ENCODE measurements around the gene GSAP.

Gene GSAP

DNA sequence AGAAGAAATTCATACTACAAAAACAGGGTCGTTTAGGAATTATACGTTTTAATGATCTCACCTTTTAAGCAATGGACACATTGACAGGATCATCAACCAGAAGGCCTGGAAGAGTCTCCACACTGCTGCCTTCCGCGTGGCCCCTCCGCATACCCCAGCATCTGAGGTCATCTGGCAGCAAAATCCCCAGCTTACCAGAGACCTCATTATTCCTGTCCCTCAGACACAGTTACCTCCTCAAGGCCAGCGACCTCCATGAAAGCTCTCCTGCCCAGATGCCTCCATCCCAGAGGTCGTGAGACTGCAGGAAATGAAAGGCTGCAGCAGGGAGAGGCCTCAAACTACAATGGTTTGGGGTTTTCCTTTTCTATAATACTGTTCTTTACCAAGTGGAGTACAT, 14.8 kb upstream of the GSAP start:
- in situ Hi-C loops (cut with HindIII; ENCODE audit: low sequenced_read_pairs): no loop called here
- H3K4me3 ChIP-seq (ENCODE audit: low read depth, low read length): no peak overlapping the region

DNA sequence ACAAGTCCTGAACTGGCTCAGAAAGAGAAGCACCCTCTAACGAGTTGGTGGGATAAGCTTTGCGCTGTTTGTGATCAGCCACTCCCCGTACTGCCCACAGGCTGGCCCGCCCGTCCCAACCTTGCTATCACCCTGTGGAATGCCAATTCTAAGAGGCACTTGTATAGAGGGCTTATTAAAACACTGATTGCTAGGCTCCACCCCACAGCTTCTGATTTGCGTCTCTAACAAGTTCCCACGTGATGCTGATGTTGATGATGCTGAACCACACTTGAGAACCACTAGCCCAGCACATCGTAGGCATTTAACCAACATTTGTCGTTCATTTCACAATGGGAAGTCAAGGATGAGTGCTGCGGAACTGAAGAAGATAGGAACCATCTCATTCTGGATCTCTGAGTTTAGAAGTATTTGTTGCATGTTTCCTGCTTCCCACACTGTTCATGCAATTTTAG, 12.7 kb upstream of the GSAP start:
- no peak overlapping the region for H3K4me3 ChIP-seq (ENCODE audit: low read depth, low read length)
- in situ Hi-C loops (cut with HindIII; ENCODE audit: low sequenced_read_pairs): no loop called here
- TF ChIP-seq, protein P1, sequence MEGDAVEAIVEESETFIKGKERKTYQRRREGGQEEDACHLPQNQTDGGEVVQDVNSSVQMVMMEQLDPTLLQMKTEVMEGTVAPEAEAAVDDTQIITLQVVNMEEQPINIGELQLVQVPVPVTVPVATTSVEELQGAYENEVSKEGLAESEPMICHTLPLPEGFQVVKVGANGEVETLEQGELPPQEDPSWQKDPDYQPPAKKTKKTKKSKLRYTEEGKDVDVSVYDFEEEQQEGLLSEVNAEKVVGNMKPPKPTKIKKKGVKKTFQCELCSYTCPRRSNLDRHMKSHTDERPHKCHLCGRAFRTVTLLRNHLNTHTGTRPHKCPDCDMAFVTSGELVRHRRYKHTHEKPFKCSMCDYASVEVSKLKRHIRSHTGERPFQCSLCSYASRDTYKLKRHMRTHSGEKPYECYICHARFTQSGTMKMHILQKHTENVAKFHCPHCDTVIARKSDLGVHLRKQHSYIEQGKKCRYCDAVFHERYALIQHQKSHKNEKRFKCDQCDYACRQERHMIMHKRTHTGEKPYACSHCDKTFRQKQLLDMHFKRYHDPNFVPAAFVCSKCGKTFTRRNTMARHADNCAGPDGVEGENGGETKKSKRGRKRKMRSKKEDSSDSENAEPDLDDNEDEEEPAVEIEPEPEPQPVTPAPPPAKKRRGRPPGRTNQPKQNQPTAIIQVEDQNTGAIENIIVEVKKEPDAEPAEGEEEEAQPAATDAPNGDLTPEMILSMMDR (IDR thresholded peaks at IDR 0.05; ENCODE audit: low read depth, low read length): no peak
- DNase-seq (ENCODE audit: low read depth, low spot score): no peak

More for the DNA sequence above, 14.8 kb upstream of the GSAP start:
- DNase-seq (ENCODE audit: low read depth, low spot score): no peak
- TF ChIP-seq, protein P1 (IDR thresholded peaks at IDR 0.05; ENCODE audit: low read depth, low read length): no peak

DNA sequence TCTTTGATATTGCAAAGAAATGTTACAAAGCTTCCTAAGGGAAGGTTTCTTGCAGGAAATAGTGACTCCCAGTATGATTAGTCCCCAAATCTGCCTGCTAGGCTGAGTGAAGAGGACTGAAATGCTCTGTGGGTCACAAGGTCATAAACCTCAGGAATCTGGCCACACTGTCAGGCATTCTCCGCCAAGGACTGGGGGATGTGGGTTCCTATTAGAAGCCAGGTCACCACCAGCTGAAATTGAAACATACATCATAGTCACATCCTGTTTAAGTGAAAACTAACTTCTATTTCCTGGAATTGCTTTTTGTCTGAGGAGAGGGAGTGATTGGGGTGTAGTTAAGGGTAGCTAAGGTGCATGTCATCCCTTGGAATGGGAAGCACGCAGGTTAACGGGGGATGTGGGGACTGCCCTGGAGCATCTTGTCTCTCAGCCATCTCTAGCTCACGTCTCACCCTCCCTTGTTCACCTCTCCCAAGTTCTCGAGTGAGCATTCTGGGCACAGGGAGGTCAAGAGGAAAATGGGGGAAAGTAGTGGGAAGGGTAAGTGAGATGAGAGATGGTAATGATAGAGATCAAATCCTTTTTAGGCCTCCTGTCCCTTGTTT, 12.0 kb upstream of the GSAP start:
- in situ Hi-C loops (cut with HindIII; ENCODE audit: low sequenced_read_pairs): no loop called here
- TF ChIP-seq, protein P1 (IDR thresholded peaks at IDR 0.05; ENCODE audit: low read depth, low read length): no peak
- no peak overlapping the region for H3K4me3 ChIP-seq (ENCODE audit: low read depth, low read length)
- DNase-seq (ENCODE audit: low read depth, low spot score): peak; percentile 41

DNA sequence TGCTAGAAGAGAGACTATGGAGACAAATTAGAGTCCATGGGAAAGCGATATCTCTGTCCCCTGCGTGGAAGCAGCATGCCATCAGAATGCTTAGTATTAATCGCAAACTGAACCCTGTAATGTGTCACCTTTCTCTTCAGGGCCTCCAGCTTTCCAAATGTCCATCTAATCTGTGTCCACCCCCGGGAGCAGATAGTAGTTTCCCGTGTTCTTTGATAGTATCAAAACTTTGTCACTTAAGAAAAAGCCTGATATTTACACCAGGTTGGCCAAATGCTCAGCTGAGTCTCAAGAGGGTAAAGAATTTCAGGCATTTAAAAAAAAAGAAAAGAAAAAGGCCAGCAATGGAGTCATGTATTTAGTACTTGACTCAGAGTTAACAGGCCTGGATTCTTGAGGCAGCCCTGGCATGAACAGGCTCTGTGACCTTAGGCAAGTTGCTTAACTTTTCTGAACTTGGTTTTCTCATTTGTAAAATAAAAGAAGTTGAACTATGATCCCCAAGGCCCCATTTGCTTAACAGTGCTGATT, 10.4 kb upstream of the GSAP start:
- no peak overlapping the region for H3K4me3 ChIP-seq (ENCODE audit: low read depth, low read length)
- peak; percentile 53 for DNase-seq (ENCODE audit: low read depth, low spot score)
- TF ChIP-seq, protein P1 (IDR thresholded peaks at IDR 0.05; ENCODE audit: low read depth, low read length): no peak
- in situ Hi-C loops (cut with HindIII; ENCODE audit: low sequenced_read_pairs): no loop called here

DNA sequence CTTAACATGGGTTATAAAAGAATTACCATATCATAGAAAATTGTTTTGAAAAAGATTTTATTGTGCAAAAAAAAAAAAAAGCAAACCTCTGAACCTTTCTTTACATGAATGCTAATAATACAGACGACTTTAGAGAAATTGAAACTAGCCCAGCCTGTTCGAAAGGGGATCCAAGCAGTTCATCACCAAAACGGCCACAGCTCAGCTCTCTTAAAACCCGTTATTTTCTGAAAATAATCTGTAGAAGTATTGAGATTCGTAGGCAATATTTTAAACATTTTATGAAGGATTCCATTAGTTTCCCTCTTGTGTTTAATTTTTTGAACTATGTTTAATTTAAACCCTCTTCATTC, 9.9 kb upstream of the GSAP start:
- H3K4me3 ChIP-seq (ENCODE audit: low read depth, low read length): peak overlapping the region; percentile 4
- no peak for DNase-seq (ENCODE audit: low read depth, low spot score)
- in situ Hi-C loops (cut with HindIII; ENCODE audit: low sequenced_read_pairs): no loop called here

DNA sequence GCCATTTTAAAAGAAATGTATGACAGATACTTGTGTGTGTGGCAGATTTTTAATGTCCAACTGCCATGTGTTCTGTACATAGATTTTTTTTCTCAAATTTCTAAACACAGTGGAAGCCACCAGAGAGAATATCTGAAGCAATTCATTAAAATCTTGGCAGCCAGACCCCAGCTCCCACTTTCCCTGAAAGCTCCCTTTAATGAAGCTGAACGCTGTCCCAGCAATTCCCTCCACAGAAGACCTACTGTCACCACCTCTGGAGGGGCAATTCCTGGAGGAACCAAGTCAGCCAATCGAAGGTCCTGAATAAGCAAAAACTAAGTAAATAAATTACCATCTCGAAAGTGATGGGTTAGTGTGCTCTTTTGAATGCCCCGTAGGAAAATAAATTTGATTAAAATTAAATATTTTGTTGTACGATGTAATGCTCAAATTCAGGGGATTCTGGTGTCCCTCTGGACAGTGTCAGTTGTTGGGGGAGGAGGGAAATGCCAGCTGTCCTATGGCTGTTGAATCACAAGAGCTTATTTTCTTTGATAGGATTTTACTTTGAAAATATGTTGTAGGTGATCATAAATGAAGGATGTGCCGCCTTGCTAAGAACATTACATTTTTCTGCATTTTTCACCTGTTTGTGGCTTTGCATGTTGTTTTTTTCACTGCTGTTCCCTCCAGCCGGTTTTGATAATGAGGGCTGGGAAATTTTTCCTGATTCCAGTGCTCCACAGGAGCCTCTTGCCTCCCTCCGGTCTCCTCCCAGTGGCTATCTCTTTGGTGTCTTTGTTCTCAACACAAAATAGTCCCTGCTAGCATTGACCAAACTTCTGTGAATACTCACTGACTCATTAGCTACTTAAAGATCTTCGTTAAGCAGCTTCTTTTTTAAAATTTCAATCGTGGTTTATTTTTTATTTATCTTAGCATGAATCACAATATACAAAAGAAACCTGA, 9.2 kb upstream of the GSAP start:
- TF ChIP-seq, protein P1 (IDR thresholded peaks at IDR 0.05; ENCODE audit: low read depth, low read length): no peak
- peak; percentile 79 for DNase-seq (ENCODE audit: low read depth, low spot score)
- in situ Hi-C loops (cut with HindIII; ENCODE audit: low sequenced_read_pairs): no loop called here
- H3K4me3 ChIP-seq (ENCODE audit: low read depth, low read length): no peak overlapping the region

More for the DNA sequence above, 9.9 kb upstream of the GSAP start:
- TF ChIP-seq, protein P1 (IDR thresholded peaks at IDR 0.05; ENCODE audit: low read depth, low read length): no peak

Measured in astrocyte of the spinal cord (primary cell).